DMS153 treated with DMSO at 0.1 percent for 48 hours (cell line): Measurements from ENCODE around the gene NINJ2.
"Not testable (repeated sequence)": the region's sequence is repeated elsewhere in the genome, so short reads cannot be mapped to it uniquely, and the experiment has no call there.

Experiments used
- DNase-seq: peaks from one replicate; lab custom pipeline; 2025; ENCODE audit not compliant: unreplicated experiment; lab: John Stamatoyannopoulos, UW

The NINJ2 gene

DNA sequence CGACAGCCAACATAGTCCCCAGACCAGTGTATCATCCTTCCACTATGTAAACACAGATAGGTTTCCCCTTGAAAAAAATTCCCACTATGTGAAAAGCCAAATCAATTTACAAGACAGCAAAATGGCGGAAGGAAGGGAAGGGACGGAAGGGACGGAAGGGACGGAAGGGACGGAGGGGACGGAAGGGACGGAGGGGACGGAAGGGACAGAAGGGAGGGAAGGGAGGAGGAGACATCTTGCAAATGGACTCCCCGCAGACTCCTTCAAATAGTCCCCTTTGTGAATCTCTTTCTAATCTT lies 75.3 kb downstream of the NINJ2 start:
- no peak for DNase-seq

DNA sequence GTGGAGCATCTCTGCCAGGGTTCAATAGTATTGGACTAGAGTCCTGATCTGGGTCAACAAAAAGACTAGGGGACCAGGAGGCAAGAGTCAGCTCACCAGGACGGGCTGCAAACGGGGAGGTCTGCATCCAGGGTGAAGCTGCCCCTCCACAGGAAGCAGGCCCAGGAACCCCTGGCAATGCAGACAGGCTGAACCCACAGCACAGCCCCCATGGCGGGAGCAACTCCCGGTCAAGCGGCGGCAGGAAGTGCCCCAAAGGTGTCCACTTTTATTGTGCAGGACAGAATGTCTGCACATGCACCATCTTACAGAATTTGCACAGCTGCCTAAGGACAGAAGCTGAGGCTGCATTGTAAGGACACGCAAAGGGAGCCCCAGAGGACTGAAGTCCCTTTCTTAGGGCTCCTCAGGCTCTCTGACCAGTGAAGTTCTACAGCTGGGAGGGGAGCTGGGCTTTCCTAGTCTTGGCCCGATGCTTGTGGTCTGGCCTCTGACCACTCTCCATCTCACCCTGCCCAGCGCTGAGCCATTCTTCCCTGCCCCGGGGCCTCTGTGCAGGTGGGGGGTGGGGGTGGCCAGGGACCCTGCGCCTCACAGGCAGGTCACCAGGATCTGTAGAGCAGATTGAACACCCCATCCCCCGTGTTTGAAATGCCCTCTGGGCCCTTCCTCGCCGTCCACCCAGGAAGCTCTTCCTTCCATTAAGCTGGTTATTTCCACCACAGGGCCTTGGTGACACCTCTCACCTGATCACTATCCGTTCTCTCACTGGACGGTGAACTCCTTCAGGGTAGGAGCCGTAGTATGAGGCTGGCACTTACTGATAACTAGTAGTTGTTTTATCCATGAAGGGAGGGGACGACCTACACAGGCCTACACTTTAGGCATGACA lies 75.9 kb downstream of the NINJ2 start:
- no peak for DNase-seq

DNA sequence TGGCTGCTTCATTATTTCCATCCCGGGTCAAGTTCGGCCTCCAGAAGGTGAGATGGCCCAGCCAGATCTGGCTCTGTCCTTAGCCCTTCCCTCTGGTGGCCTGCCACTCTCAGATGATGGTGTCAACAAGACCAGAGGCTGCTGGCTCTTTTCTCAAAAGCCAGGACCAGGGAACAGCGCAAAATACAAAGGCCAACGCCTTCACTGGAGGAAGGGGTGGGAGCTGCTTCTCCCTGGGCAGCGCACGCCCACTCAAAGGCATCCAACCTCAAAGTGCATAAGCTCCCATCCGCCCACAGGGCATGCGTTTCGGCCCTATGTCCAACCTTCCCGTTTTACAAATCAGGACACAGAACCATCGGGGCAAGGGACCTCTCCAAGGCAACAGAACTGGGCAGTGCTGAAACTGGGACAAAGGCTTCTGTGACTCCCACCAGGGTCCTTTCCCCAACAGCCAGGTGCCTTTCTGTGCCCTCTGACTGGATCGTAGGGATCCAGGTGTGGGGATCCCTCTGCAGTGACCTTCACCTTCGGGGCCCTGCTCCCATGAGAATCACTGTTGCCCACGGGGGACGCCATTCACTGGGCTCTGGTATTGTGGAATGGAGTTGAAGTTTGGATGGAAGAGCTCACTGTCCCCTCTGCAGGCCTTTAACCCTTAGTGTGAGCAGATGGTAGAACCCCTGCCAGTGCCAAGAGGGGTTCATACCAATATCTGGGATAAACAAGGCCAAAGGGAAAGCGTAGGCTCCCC lies 76.8 kb downstream of the NINJ2 start:
- DNase-seq: no peak

DNA sequence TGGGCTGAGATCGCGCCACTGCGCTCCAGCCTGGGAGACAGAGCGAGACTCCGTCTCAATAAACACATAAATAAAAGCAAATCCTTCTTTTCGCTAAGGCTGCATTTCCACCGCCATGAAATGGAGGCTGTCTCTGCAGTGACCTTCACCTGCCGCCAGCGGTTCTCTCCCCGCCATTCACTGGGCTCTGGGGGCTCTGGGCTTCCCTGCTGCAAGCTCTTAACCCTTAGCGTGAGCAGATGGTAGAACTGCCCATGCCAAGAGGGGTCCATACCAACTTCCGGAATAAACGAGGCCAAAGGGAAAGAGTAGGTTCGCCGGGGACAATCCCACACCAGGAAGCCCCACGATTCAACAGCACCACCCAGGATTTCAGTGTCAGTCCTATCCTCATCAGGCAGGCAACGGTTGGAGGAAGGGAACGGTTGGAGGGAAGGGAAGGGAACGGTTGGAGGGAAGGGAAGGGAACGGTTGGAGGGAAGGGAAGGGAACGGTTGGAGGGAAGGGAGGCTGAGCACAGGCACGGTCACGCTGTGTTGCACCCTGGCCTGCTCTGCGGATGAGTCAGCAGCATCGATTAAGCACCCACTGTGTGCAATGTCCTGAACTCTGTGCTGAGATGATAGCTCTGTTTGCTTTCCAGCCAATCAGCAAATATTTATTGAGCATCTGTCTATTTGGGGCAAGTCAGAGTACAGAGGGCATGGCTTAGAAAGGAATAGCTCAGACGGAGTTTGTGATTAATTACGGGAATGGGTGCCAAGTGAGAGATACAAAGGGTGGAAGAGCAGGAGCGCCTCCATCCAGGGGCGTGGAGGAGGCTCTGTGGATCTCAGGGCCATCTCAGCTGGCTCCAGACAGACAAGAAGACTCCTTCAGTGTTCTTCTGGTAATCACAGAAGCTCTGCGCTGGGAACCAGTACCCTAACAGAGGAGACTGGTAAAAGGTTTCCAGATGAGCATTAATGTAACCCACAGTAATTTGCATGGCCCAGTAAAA lies 77.9 kb downstream of the NINJ2 start:
- DNase-seq: no peak

DNA sequence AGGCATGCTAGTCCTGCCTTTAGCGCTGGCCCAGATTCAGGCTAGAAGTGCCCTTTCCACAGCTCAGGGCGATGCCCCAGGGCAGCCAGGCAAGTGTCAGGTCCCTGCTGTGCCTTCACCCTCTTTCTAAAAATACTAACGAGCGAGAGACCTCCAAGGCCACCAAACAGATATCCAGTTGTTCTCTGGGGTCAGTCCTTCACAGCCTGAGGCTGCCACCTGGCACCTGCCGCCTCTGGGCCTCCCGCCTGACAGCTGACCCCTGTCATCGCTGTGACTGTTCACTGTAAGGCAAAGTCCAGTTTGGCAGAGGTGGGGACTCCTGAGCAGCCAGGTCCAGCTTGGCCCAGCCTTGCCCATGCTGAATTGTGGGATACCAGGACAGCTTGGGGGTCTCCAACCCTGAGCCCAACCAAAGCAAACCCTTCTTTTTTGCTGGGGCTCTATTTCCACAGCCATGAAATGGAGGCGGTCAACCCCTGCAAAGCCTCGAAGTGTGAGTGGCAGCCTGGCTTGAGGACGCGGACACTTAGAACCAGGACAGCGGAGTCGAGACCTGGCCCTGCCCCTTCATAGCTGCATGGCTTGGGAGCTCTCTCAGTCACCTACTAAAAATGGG lies 79.9 kb downstream of the NINJ2 start:
- DNase-seq: no peak

DNA sequence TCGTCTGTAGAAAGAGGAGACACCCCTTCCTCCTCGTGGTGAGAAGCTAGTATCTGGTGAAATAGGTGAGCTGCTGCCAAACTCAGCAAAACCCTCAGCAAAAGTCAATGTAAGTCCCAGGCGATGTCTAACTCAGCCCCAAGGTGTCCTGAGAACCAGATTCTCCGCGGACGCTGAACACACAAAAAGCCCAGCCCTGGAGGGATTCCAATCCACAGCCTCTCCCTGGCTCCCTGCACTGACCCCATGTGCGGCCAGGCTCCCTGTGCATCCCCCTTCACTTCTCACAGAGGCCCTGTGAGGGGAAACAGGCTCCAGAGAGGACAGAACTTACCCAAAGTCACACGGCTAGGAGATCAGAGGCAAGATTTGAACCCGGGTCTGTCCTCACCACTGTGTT lies 81.5 kb downstream of the NINJ2 start:
- DNase-seq: no peak

DNA sequence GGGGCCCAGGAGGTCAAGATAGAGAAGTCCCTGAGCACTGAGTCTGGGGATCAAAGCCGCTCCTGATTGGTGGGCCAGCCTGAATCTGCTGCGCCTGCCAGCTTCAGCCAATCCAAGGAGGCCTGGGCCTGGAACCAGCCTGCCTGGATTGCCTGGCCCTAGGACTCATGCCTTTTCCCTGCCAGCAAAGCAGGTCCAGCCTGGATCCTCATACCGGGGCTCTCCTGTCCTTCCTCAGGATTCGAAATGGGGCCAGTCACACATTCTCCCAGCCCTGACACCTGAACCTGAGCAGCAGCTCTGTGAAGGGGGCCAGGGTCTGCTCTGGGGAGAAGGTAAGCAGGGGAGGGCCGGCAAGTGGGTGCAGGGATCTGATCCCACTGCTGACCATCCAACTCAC lies 81.9 kb downstream of the NINJ2 start:
- no peak for DNase-seq

DNA sequence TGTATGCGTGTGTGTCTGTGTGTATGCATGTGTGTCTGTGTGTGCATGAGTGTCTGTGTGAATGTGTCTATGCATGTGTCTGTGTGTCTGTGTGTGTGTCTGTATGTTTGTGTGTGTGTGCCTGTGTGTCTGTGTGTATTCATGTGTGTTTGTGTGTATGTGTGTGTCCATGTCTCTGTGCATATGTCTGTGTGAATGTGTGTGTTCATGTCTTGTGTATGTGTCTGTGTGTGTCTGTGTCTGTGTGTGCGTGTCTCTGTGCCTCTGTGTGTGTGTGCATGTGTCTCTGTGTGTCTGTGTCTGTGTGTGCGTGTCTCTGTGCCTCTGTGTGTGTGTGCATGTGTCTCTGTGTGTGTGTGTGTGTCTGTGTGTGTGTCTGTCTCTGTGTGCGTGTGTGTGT lies 82.4 kb downstream of the NINJ2 start:
- no peak for DNase-seq

DNA sequence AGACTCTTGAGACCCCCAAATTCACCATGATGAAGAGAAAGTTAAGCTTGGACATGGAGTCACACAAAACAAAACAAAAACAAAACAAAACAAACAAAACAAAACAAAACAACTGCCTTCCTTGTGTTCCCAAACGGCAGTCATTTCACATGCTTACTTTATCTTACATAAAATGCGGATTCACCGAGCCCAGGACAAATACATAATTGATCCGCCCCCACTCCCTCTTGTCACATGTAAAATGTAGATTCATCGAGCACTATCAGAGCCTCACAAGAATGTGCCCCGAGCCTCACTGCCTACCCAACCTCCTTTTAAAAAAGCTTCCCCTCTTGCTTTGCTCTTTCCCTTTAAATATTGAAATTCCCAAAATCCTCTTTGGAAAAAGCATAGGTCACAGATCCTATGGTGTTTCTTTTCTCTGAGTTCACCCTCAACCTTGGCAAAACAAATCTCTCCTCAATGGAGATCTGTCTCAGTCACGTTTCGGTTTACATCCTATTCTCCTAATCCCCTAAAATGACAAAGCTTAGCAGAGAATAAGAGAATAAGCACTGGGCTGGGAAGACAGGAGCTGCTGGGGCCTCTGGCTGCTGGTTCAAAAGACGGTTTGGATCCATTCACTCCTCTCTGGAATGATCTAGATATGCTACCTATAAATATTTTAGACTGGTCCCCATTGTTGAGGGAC lies 83.7 kb downstream of the NINJ2 start:
- DNase-seq: no peak

DNA sequence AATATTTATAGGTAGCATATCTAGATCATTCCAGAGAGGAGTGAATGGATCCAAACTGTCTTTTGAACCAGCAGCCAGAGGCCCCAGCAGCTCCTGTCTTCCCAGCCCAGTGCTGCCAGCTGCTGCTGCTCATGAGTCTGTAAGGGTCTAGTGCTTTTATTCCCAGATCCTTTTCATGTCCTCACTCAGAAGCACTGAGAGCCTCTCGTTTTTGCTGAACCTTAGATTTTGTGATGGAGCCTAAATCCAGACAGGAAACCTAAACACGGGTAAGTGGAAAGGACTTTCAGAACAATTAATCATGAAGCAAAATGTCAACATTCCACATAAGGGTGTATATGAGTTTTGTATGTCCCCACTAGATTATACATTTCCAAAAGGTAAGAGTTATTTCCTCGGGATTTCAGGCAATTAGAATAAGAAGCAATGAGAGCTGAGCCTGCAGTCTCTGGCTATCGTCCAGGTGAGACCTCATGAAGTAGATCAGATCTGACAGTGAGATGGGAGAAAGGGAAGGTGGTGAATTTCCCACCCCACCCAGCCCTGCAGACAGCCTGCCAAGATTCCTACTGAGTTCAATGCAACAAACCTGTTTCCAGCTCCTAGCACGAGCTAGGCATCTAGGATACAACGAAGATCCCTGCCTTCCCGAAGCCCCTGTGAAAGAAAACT lies 84.4 kb downstream of the NINJ2 start:
- DNase-seq: no peak

DNA sequence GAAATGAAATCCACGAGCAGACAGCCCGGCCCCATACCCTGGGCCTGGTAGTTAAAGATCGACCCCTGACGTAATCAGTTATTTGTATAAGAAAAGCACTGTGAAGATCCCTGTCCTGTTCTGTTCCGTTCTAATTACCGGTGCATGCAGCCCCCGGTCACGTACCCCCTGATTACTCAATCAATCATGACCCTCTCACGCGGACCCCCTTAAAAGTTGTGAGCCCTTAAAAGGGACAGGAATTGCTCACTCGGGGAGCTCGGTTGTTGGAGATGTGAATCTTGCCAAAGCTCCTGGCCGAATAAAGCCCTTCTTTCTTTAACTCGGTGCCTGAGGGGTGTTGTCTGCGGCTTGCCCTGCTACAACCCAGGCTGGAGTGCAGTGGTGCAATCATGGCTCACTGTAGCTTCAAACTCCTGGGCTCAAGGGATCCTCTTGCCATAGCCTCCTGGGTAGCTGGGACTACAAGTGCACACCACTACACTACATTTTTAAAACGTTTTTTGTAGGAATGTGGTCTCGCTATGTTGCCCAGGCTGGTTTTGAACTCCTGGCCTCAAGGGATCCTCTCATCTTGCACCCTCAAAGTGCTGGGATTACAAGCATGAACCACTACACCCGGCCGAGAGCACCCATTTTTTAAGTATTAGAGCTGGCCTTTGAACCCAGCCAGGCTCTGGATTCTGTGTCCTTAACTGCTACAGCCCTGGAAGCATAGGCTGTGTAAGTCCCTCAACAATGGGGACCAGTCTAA lies 85.1 kb downstream of the NINJ2 start:
- DNase-seq: not testable (repeated sequence)

DNA sequence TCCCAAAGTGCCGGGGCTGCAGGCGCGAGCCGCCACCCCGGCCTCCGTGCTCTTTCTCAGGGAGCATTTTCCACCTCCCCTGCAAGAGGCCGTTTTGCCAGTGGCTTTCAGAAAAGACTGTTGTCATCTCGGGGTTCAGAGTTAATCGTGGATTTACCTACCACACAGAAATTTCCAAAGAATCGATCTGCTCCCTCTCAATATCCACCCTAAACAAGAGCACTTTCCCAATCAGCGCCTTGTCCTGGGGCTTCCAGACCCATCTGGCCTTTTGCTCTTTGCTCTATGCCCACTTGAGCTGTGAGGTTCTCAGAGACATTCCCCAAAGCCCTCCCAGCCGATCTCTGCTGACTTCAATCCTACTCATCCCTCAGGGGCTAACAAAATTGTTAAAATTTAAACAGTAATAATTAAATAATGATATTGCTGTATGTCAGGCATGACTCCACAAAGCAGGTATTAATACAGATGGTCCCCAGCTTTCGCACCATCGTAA lies 86.6 kb downstream of the NINJ2 start:
- no peak for DNase-seq

DNA sequence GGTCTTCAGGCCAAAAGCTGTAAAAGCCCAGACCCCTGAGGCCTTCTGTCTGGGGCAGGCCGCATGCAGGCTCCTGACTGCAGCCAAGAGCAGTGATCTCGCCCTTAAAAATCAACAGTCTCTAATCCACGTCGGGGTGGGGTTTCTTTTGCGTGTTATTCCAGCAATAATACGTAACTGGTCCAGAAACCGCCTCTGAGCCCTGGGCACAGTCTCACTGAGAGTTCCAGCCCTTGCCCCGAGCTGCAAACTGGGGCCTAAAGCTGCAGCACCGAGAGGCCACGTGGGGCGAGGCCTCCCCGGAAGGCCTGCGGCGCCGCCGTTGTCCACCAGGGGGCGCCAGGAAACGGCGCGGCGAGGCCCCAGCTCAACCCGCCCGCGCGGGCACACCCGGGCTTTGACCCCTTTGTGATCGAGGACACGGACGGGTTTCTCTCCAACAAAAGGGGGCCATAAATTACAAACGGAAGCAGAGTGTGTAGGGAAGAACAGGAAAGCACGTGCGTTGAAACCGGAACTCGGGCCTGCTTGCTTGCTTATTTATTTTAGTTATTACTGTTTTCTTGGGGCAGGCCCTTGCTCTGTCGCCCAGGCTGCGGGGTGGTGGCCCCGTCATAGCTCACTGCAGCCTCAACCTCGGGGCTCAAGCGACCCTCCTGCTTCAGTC lies 87.2 kb downstream of the NINJ2 start:
- DNase-seq: peak; percentile 43

DNA sequence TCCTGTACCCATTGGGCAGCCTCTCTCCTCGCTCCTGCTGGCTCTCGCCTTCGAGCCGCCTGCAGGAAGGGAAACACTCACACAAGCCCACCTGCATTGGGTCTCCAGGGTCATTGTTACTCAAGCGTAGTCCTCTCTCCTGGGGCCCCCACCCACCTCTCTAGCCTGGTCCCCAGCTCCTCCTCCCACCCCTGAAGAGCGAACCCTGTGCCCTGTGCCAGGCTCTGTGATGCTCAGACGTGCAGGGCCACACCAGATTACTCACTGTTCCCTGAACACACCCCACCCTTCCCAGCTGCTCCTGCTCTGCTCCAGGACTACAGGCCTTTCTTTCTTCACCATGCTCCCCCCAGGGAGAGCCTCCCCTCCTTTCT lies 88.1 kb downstream of the NINJ2 start:
- DNase-seq: no peak

DNA sequence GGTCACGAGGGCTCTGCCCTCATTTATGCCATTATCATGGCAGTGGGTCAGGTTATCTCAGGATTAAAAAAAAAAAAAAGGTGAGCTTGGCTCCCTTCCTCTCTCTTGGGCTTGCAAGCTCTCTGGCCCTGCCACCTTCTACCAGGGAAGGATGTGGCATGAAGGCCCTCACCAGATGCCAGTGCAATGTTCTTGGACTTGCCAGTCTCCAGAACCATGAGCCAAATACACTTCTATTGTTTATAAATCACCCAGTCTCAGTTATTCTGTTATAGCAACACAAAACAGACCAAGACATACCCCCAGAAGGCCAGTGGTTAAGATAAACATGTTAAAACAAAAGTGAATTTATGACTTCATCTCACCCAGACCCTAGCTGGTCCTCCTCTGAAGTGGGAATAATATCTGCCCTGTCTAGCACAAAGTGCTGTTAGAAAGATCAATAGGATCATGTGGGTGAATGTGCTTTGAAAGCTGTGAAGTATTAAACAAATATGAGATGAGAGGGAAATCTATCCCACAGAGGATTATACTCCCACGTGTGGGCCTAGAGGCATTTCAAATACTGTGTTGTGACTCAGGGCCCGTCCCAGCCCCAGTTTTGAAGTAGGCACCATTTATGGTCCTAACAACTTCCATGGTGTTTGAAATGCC lies 88.6 kb downstream of the NINJ2 start:
- DNase-seq: no peak

DNA sequence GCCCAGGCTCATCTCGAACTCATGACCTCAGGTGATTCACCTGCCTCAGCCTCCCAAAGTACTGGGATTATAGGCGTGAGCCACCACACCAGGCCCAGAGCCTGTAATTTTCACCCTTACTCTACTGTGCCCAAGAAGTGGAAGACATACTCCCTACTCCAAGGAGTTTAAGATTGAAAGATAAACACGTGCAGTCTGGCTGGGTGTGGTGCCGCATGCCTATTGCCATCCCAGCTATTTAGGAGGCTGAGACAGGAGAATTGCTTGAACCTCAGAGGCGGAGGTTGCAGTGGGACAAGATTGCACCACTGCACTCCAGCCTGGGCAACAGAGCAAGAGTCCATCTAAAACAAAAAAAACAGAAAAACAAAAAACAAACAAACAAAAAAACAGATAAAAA lies 90.0 kb downstream of the NINJ2 start:
- no peak for DNase-seq

DNA sequence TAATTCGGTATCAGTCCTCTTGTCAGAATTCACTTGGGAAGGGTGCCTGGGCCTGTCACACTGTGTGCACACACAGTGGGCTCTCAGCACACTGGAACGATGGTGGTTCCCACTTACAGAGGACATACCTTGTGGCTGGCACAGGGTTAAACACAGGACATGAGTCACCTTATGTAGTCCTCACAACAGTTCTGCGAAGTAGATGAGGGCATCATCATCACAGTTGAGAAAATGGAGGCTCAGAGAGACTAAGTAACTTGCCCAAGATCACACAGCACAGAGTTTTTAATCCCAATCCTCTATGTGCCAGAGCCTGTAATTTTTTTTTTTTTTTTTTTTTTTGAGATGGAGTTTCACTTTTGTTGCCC lies 90.7 kb downstream of the NINJ2 start:
- DNase-seq: no peak
